Measurements from ENCODE around the gene CD70.
"Not testable (repeated sequence)": the region's sequence is repeated elsewhere in the genome, so short reads cannot be mapped to it uniquely, and the experiment has no call there.

The CD70 gene

GRCh38 chr19:6568816-6569215 is 22.1 kb downstream of the CD70 start:
- ATAC-seq = no peak
- TF ChIP-seq ZC3H10 (CRISPR knock-in tag; IDR thresholded peaks at IDR 0.05) (no peak), POU6F1 (CRISPR knock-in tag; IDR thresholded peaks at IDR 0.05; ENCODE audit: borderline replicate concordance, low read depth) (no peak), ZFP3 (CRISPR knock-in tag; IDR thresholded peaks at IDR 0.05) (no peak), ZNF565 (CRISPR knock-in tag; conservative IDR thresholded peaks at IDR 0.05; ENCODE audit: low read depth) (no peak), TSHZ2 (CRISPR knock-in tag; IDR thresholded peaks at IDR 0.05) (no peak)

GRCh38 chr19:6568010-6568526 is 22.9 kb downstream of the CD70 start:
- TF ChIP-seq ISL1 (CRISPR knock-in tag; IDR thresholded peaks at IDR 0.05) = no peak
- no peak for TF ChIP-seq CSRNP3 (CRISPR knock-in tag; IDR thresholded peaks at IDR 0.05)
- TF ChIP-seq PPARA (CRISPR knock-in tag; IDR thresholded peaks at IDR 0.05; ENCODE audit: borderline replicate concordance) = no peak
- TF ChIP-seq TCF4 (CRISPR knock-in tag; IDR thresholded peaks at IDR 0.05; ENCODE audit: borderline replicate concordance) = no peak
- TF ChIP-seq PATZ1 (CRISPR knock-in tag; IDR thresholded peaks at IDR 0.05; ENCODE audit: borderline replicate concordance) = no peak
- no peak for TF ChIP-seq ZNF70 (CRISPR knock-in tag; IDR thresholded peaks at IDR 0.05)
- no peak for TF ChIP-seq POU6F1 (CRISPR knock-in tag; IDR thresholded peaks at IDR 0.05; ENCODE audit: borderline replicate concordance, low read depth)
- no peak for TF ChIP-seq ZNF8 (CRISPR knock-in tag; IDR thresholded peaks at IDR 0.05)
- TF ChIP-seq SNAI2 (CRISPR knock-in tag; IDR thresholded peaks at IDR 0.05) = no peak
- no peak for TF ChIP-seq BACH2 (CRISPR knock-in tag; IDR thresholded peaks at IDR 0.05; ENCODE audit: borderline replicate concordance)
- no peak for TF ChIP-seq ZFP30 (CRISPR knock-in tag; IDR thresholded peaks at IDR 0.05)
- TF ChIP-seq CREB5 (CRISPR knock-in tag; IDR thresholded peaks at IDR 0.05; ENCODE audit: low read depth) = no peak
- TF ChIP-seq ARNTL (CRISPR knock-in tag; IDR thresholded peaks at IDR 0.05; ENCODE audit: borderline replicate concordance, low read depth) = no peak
- no peak for TF ChIP-seq RARB (CRISPR knock-in tag; IDR thresholded peaks at IDR 0.05)
- no peak for TF ChIP-seq ESRRG (CRISPR knock-in tag; IDR thresholded peaks at IDR 0.05)
- TF ChIP-seq TSHZ2 (CRISPR knock-in tag; IDR thresholded peaks at IDR 0.05) = no peak
- TF ChIP-seq ZC3H10 (CRISPR knock-in tag; IDR thresholded peaks at IDR 0.05) = no peak
- no peak for TF ChIP-seq CSDC2 (CRISPR knock-in tag; IDR thresholded peaks at IDR 0.05)
- no peak for TF ChIP-seq GLIS3 (CRISPR knock-in tag; IDR thresholded peaks at IDR 0.05)
- no peak for TF ChIP-seq TOX (CRISPR knock-in tag; IDR thresholded peaks at IDR 0.05; ENCODE audit: borderline replicate concordance)
- ATAC-seq = no peak

- not testable (repeated sequence) for ATAC-seq
These were observed 24.2 kb downstream of the CD70 start for GRCh38 chr19:6566727-6567126.

Data from SK-N-SH treated with all-trans-retinoic acid at 6 μM for 48 hours (cell line).